Measurements from ENCODE around the gene DEFB118. TPM values are rescaled to one million over a fixed set of nuclear protein-coding genes. Genes with fewer than 3 reads are reported as not detected.
"Not testable (repeated sequence)": the region's sequence is repeated elsewhere in the genome, so short reads cannot be mapped to it uniquely, and the experiment has no call there.

Gene DEFB118
- total and polyA plus RNA-seq, 12 donors: not detected

- H3K27me3 ChIP-seq: no peaks in the 10 kb centered on the region
- TF ChIP-seq POLR2A (IDR thresholded peaks at IDR 0.05): no peak
- TF ChIP-seq, protein P1, sequence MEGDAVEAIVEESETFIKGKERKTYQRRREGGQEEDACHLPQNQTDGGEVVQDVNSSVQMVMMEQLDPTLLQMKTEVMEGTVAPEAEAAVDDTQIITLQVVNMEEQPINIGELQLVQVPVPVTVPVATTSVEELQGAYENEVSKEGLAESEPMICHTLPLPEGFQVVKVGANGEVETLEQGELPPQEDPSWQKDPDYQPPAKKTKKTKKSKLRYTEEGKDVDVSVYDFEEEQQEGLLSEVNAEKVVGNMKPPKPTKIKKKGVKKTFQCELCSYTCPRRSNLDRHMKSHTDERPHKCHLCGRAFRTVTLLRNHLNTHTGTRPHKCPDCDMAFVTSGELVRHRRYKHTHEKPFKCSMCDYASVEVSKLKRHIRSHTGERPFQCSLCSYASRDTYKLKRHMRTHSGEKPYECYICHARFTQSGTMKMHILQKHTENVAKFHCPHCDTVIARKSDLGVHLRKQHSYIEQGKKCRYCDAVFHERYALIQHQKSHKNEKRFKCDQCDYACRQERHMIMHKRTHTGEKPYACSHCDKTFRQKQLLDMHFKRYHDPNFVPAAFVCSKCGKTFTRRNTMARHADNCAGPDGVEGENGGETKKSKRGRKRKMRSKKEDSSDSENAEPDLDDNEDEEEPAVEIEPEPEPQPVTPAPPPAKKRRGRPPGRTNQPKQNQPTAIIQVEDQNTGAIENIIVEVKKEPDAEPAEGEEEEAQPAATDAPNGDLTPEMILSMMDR (IDR thresholded peaks at IDR 0.05): no peak
- no peaks in the 10 kb centered on the region for H3K4me1 ChIP-seq (replicated peaks in 1 of 2)
- intact Hi-C loops (cut with DNase I): no loop called here
- H3K27ac ChIP-seq: no peak overlapping the region
- H3K4me3 ChIP-seq: no peak overlapping the region
- no peak for DNase-seq
- H3K9me3 ChIP-seq (replicated peaks in 1 of 3): no peaks in the 10 kb centered on the region
- 28 to 47% (median 41%) methylated on average over 1 of the region's 1 CpG for WGBS, 4 donors
- H3K36me3 ChIP-seq (replicated peaks in 1 of 2): no peaks in the 10 kb centered on the region
These were observed 12.4 kb upstream of the DEFB118 start for GRCh38 chr20:31355981-31356380.

DNA sequence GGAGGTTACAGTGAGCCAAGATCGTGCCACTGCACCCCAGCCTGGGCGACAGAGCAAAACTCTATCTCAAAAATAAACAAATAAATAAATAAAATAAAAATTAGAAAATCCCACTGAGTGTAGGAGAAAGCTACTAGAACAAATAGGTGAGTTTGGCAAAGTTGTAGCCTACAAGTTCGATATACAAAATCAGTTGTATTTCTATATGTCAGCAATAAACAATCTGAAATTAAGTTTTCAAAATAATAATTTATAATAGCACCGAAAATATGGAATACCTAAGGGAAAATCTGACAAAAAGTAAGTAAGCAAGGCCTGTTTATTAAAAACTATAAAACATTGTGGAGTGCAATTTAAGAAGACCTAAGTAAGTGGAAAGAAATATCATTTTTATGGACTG lies 5.1 kb upstream of the DEFB118 start:
- Histone ChIP-seq H3K4me1 (replicated peaks in 1 of 2) (no peaks in the 10 kb centered on the region), H3K4me3 (no peak overlapping the region), H3K36me3 (replicated peaks in 1 of 2) (no peaks in the 10 kb centered on the region), H3K9me3 (replicated peaks in 1 of 3) (no peaks in the 10 kb centered on the region), H3K27me3 (no peaks in the 10 kb centered on the region), H3K27ac (no peak overlapping the region)
- no peak for TF ChIP-seq POLR2A (IDR thresholded peaks at IDR 0.05)
- TF ChIP-seq, protein P1 (IDR thresholded peaks at IDR 0.05): no peak
- intact Hi-C loops (cut with DNase I): no loop called here
- WGBS, 4 donors: 50 to 65% (median 56%) methylated on average over 4 of the region's 4 CpGs
- no peak for DNase-seq

DNA sequence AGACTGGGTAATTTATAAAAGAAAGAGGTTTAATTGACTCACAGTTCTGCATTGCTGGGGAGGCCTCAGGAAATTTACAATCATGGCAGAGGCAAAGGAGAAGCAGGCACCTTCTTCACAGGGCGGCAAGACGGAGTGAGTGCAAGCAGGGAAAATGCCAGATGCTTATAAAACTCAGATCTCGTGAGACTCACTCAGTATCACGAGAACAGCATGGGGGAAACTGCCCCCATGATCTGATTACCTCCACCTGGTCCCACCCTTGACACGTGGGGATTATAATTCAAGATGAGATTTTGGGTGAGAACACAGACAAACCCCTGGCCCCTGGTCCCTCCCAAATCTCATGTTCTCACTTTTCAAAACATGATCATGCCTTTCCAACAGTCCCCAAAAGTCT lies 4.1 kb upstream of the DEFB118 start:
- H3K9me3 ChIP-seq (replicated peaks in 1 of 3); H3K4me1 ChIP-seq (replicated peaks in 1 of 2); H3K27ac ChIP-seq; H3K27me3 ChIP-seq; DNase-seq; intact Hi-C loops (cut with DNase I); H3K36me3 ChIP-seq (replicated peaks in 1 of 2); H3K4me3 ChIP-seq: not testable (repeated sequence)
- 58 to 74% (median 66%) methylated on average over 5 of the region's 5 CpGs for WGBS, 4 donors

DNA sequence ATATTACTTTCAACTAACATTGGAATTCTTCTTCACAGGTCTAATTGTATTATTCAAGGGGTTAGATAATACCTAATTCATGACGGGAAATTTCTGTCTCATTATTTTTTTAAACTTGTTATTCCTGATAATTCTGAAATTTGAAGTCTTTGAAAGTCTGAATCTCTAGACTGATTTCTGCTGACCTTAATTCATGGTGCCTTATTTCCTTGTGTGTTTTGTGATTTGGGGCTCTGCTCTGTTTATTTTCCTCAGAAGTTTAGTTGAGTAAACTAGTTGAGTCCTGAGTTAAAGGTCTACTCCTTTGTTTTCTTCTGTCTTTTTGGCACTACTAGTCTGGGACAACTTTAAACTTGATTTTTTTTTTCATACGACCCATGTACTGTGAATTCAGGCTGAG lies 5.9 kb downstream of the DEFB118 start:
- intact Hi-C loops (cut with DNase I): no loop called here
- WGBS, 4 donors: 49 to 59% (median 56%) methylated on average over 2 of the region's 2 CpGs
- Histone ChIP-seq H3K4me3 (no peak overlapping the region), H3K27ac (no peak overlapping the region), H3K4me1 (replicated peaks in 1 of 2) (no peaks in the 10 kb centered on the region), H3K27me3 (no peaks in the 10 kb centered on the region), H3K36me3 (replicated peaks in 1 of 2) (no peaks in the 10 kb centered on the region), H3K9me3 (replicated peaks in 1 of 3) (peaks cover 0 to 3% (median 0%) of the 10 kb centered on the region in 3 donors)
- DNase-seq: no peak
- no peak for TF ChIP-seq POLR2A (IDR thresholded peaks at IDR 0.05)
- TF ChIP-seq, protein P1 (IDR thresholded peaks at IDR 0.05): no peak

DNA sequence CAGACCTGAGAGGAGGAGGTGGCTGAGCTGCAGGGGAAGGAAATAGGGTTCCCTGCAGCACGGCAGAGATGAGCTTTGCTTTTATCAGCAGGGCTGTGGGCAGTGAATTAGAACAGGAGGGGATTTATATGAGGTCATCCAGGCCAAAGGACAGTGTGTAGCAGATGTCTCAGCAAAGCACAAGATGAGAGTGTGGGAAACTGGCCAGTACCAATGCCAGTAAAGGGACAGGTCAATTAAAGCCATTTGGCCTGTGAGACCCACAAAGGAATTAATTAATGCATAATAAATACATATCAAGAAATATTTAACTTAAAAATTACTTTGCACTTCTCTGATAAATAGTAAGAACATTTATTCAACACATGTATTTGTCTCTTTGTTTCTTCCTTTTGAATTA lies 22.1 kb downstream of the DEFB118 start, which contains the start of gene DEFB119:
Gene DEFB119 (minus strand): TSS at position 101 of the 400 bp plus-strand sequence. CDS start 107 bp downstream, outside the sequence.
- WGBS, 4 donors: 24 to 39% (median 32%) methylated on average over 1 of the region's 1 CpG
- no peaks in the 10 kb centered on the region for H3K27me3 ChIP-seq
- H3K4me1 ChIP-seq (replicated peaks in 1 of 2): no peaks in the 10 kb centered on the region
- no peak within 1 kb of the TSS for H3K4me3 ChIP-seq
- DNase-seq: no peak
- intact Hi-C loops (cut with DNase I): no loop called here
- no peaks in the 10 kb centered on the region for H3K36me3 ChIP-seq (replicated peaks in 1 of 2)
- H3K27ac ChIP-seq: no peak within 1 kb of the TSS
- TF ChIP-seq POLR2A (IDR thresholded peaks at IDR 0.05): no peak
- TF ChIP-seq, protein P1 (IDR thresholded peaks at IDR 0.05): no peak
- no peaks in the 10 kb centered on the region for H3K9me3 ChIP-seq (replicated peaks in 1 of 3)
